H1 (cell line): ENCODE measurements around the gene MAN1C1. TPM values are rescaled to one million over a fixed set of nuclear protein-coding genes. Genes with fewer than 3 reads are reported as not detected.

Experiments used
- CTCF ChIA-PET: fragments of 300-600 bp; sonication (Branson Sonifier 250); formaldehyde crosslinking; loops from one replicate; lab custom pipeline; 2021; ENCODE audit not compliant: partially characterized antibody; lab: Charles Lee
- POLR2A ChIA-PET: fragments of 300-600 bp; sonication (Branson Sonifier 250); formaldehyde crosslinking; loops from one replicate; lab custom pipeline; 2021; ENCODE audit warnings: inconsistent platforms; ENCODE audit not compliant: partially characterized antibody; lab: Charles Lee
- DNase-seq, 2 experiments: peaks; one replicate each; pipeline versions ENCODE4 v3.0.0 to v3.0.0-alpha.2; 2010 to 2022; ENCODE audit warnings: low spot score in 2 of 2, low read depth in 1 of 2, mixed read lengths in 1 of 2
- FAIRE-seq: peaks from 2 replicates; lab custom pipeline; 2011; peaks lifted over from hg19 to GRCh38; lab: Jason Lieb, UNC
- H2AFZ ChIP-seq: 2 replicates; pipeline ENCODE4 v1.8.1; 2012; ENCODE audit warnings: low read length, inconsistent platforms
- H2AK5ac ChIP-seq: 2 replicates; pipeline ENCODE4 v1.6.1; 2013; ENCODE audit warnings: low read depth, low read length
- H2BK120ac ChIP-seq: replicated peaks from 2 replicates; pipeline ENCODE3; 2013; ENCODE audit warnings: low read depth, low read length, inconsistent platforms
- H2BK12ac ChIP-seq: 2 replicates; pipeline ENCODE4 v1.6.1; 2013; ENCODE audit warnings: low read depth, low read length
- H2BK15ac ChIP-seq: 2 replicates; pipeline ENCODE4 v1.6.1; 2013; ENCODE audit warnings: low read length
- H2BK20ac ChIP-seq: 2 replicates; pipeline ENCODE4 v1.6.1; 2013; ENCODE audit warnings: low read length
- H2BK5ac ChIP-seq: 2 replicates; pipeline ENCODE4 v1.6.1; 2013; ENCODE audit warnings: low read depth, low read length
- H3K14ac ChIP-seq: 2 replicates; pipeline ENCODE4 v1.6.1; 2013; ENCODE audit warnings: inconsistent platforms; ENCODE audit not compliant: insufficient read length
- H3K18ac ChIP-seq: 2 replicates; pipeline ENCODE4 v1.6.1; 2013; ENCODE audit warnings: low read length; ENCODE audit errors: extremely low read depth
- H3K23ac ChIP-seq: 2 replicates; pipeline ENCODE4 v1.6.1; 2013; ENCODE audit warnings: inconsistent platforms; ENCODE audit not compliant: insufficient read length
- H3K23me2 ChIP-seq: 2 replicates; pipeline ENCODE4 v1.6.1; 2013; ENCODE audit warnings: low read depth, low read length
- H3K27ac ChIP-seq: 2 replicates; pipeline ENCODE4 v1.6.1; 2011; ENCODE audit warnings: low read depth, low read length, inconsistent platforms
- H3K27me3 ChIP-seq, 4 experiments: replicated peaks in 1 of 4; 1 replicate in 1 of 4; 2 replicates in 3 of 4; pipeline versions ENCODE4 v1.6.1 to v1.8.1; 2011 to 2013; ENCODE audit warnings: low read length in 3 of 4, mild to moderate bottlenecking in 3 of 4, inconsistent platforms in 2 of 4, mixed read lengths in 2 of 4, moderate library complexity in 1 of 4; ENCODE audit not compliant: control insufficient read depth in 3 of 4, insufficient read depth in 3 of 4; ENCODE audit errors: extremely low read depth in 1 of 4
- H3K36me3 ChIP-seq, 4 experiments: 2 replicates each; pipeline versions ENCODE4 v1.6.1 to v1.8.1; 2011 to 2013; ENCODE audit warnings: mild to moderate bottlenecking in 4 of 4, low read length in 3 of 4, moderate library complexity in 2 of 4, control low read depth in 1 of 4, inconsistent platforms in 1 of 4; ENCODE audit not compliant: insufficient read depth in 4 of 4, control insufficient read depth in 2 of 4
- H3K4ac ChIP-seq: replicated peaks from 2 replicates; pipeline ENCODE3; 2013; ENCODE audit warnings: low read length, low read depth, mixed read lengths, inconsistent platforms; ENCODE audit not compliant: insufficient read length
- H3K4me1 ChIP-seq, 4 experiments: replicated peaks in 1 of 4; 1 replicate in 1 of 4; 2 replicates in 3 of 4; pipeline versions ENCODE4 v1.6.1 to v1.8.1; 2011 to 2013; ENCODE audit warnings: low read length in 3 of 4, inconsistent platforms in 2 of 4, mixed read lengths in 1 of 4; ENCODE audit not compliant: insufficient read depth in 4 of 4, control insufficient read depth in 3 of 4
- H3K4me2 ChIP-seq, 2 experiments: 2 replicates each; pipeline versions ENCODE4 v1.6.1 to v1.8.1; 2011 to 2013; ENCODE audit warnings: low read depth in 2 of 2, low read length in 2 of 2, control low read depth in 1 of 2, inconsistent platforms in 1 of 2, mild to moderate bottlenecking in 1 of 2; ENCODE audit not compliant: insufficient read depth in 1 of 2
- H3K4me3 ChIP-seq, 4 experiments: fragments of 200-600, 300-600 bp in 1 of 4; sonication (generic), shearing (Covaris generic), sonication (Bioruptor Twin) in 1 of 4; 2 replicates each; pipeline versions ENCODE4 v1.5.1 to v1.8.1; 2011 to 2016; ENCODE audit warnings: low read length in 4 of 4, low read depth in 3 of 4, control low read depth in 2 of 4, inconsistent platforms in 2 of 4, mild to moderate bottlenecking in 2 of 4, mixed read lengths in 1 of 4, moderate library complexity in 1 of 4; ENCODE audit not compliant: insufficient read depth in 2 of 4; ENCODE audit errors: extremely low read depth in 1 of 4
- H3K56ac ChIP-seq: replicated peaks from 2 replicates; pipeline ENCODE3; 2013; ENCODE audit warnings: low read depth, mild to moderate bottlenecking, mixed read lengths, low read length, inconsistent platforms; ENCODE audit not compliant: insufficient read length
- H3K79me1 ChIP-seq: 2 replicates; pipeline ENCODE4 v1.6.1; 2013; ENCODE audit warnings: low read depth, low read length, control low read depth
- H3K79me2 ChIP-seq, 2 experiments: 2 replicates each; pipeline versions ENCODE4 v1.6.1 to v1.8.1; 2012 to 2013; ENCODE audit warnings: low read length in 2 of 2, mild to moderate bottlenecking in 2 of 2, inconsistent platforms in 1 of 2; ENCODE audit not compliant: insufficient read depth in 2 of 2, control insufficient read depth in 1 of 2
- H3K9ac ChIP-seq, 4 experiments: replicated peaks in 1 of 4; 1 replicate in 1 of 4; 2 replicates in 3 of 4; pipeline versions ENCODE4 v1.6.1 to v1.8.1; 2011 to 2013; ENCODE audit warnings: low read depth in 3 of 4, low read length in 3 of 4, control low read depth in 2 of 4, mild to moderate bottlenecking in 2 of 4, moderate library complexity in 2 of 4, inconsistent platforms in 1 of 4; ENCODE audit errors: extremely low read depth in 1 of 4
- H3K9me3 ChIP-seq, 2 experiments: 2 replicates each; pipeline versions ENCODE4 v1.6.1 to v1.8.1; 2012 to 2013; ENCODE audit warnings: mild to moderate bottlenecking in 2 of 2, moderate library complexity in 2 of 2, control low read depth in 1 of 2, inconsistent platforms in 1 of 2, low read depth in 1 of 2, low read length in 1 of 2, mixed read lengths in 1 of 2; ENCODE audit not compliant: insufficient read depth in 2 of 2
- H4K20me1 ChIP-seq, 2 experiments: replicated peaks in 1 of 2; 2 replicates each; pipeline versions ENCODE3 to v1.8.1; 2011 to 2013; ENCODE audit warnings: inconsistent platforms in 2 of 2, low read length in 2 of 2, mild to moderate bottlenecking in 1 of 2; ENCODE audit not compliant: insufficient read depth in 2 of 2, control insufficient read depth in 1 of 2
- H4K5ac ChIP-seq: 2 replicates; pipeline ENCODE4 v1.6.1; 2013; ENCODE audit warnings: low read length, low read depth, mixed read lengths, inconsistent platforms; ENCODE audit not compliant: insufficient read length
- H4K8ac ChIP-seq: 2 replicates; pipeline ENCODE4 v1.8.0; 2013; ENCODE audit warnings: mild to moderate bottlenecking, moderate library complexity, low read length, inconsistent platforms; ENCODE audit not compliant: insufficient read depth; ENCODE audit errors: extremely low read depth
- H4K91ac ChIP-seq: replicated peaks from 2 replicates; pipeline ENCODE3; 2013; ENCODE audit warnings: low read length, mixed read lengths, inconsistent platforms; ENCODE audit not compliant: insufficient read length
- E2F6 ChIP-seq: IDR thresholded peaks from 2 replicates; pipeline ENCODE4 v1.6.1; 2012; ENCODE audit warnings: inconsistent platforms
- GABPA ChIP-seq: IDR thresholded peaks from 2 replicates; pipeline ENCODE4 v1.6.1; 2011; ENCODE audit warnings: mild to moderate bottlenecking, low read length, moderate library complexity, borderline replicate concordance; ENCODE audit not compliant: insufficient read depth
- HDAC2 ChIP-seq, 2 experiments: fragments of 300-600 bp in 1 of 2; sonication (generic) in 1 of 2; IDR thresholded peaks; 2 replicates each; pipeline ENCODE4 v1.6.1; 2011 to 2012; ENCODE audit warnings: low read depth in 2 of 2, low read length in 2 of 2, mild to moderate bottlenecking in 2 of 2, moderate library complexity in 2 of 2, borderline replicate concordance in 1 of 2, inconsistent platforms in 1 of 2
- MAFK ChIP-seq: IDR thresholded peaks from 2 replicates; pipeline ENCODE4 v1.6.1; 2012; ENCODE audit warnings: low read depth, mild to moderate bottlenecking, improper control_type of control experiment, low read length
- MAX ChIP-seq: IDR thresholded peaks from 2 replicates; pipeline ENCODE4 v1.6.1; 2012; ENCODE audit warnings: inconsistent platforms
- SAP30 ChIP-seq: fragments of 300-600 bp; sonication (generic); IDR thresholded peaks from 2 replicates; pipeline ENCODE4 v1.7.1; 2012; ENCODE audit warnings: low read length, moderate library complexity, mild to moderate bottlenecking, inconsistent platforms; ENCODE audit not compliant: insufficient read depth, insufficient replicate concordance
- SIRT6 ChIP-seq: IDR thresholded peaks from one replicate; pipeline ENCODE4 v1.7.1; 2012; ENCODE audit warnings: low read length, inconsistent platforms
- WGBS, 2 experiments: shearing (Covaris generic) in 1 of 2; methylation state at CpG; one replicate each; pipeline versions ENCODE4 v1.1.6 to v1.1.7; 2013 to 2015; ENCODE audit warnings: low lambda C conversion rate in 2 of 2, mixed read lengths in 2 of 2, inconsistent platforms in 1 of 2, low coverage in 1 of 2, missing lambda C conversion rate in 1 of 2; ENCODE audit not compliant: insufficient replicate concordance in 2 of 2, insufficient coverage in 1 of 2, insufficient read length in 1 of 2; ENCODE audit errors: extremely low coverage in 1 of 2, missing lambda C conversion rate in 1 of 2; 5-methylcytosine and 5-hydroxymethylcytosine counted together
- polyA plus RNA-seq, 7 experiments: library from polyadenylated mRNA; depleted of rRNA in 3 of 7; stranded (reverse) in 5 of 7; unstranded in 2 of 7; fragments of >200 nt in 5 of 7; fragments of 200-250 nt in 2 of 7; gene quantifications; 1 replicate in 5 of 7; 2 replicates in 1 of 7; 4 replicates in 1 of 7; pipeline versions ENCODE4 v1.2.1 to v1.2.3, GENCODE V29; 2011 to 2013; ENCODE audit warnings: missing spikeins in 2 of 7, mixed read lengths in 2 of 7
- total RNA-seq: library from RNA; stranded (reverse); fragmentation: NEBNext Ultra II Directional; extraction: Animal tissue kit (Norgen Biotek cat#: 25700); gene quantifications from 2 replicates; pipeline ENCODE4 v1.2.1, GENCODE V29; 2021

Gene MAN1C1
- total and polyA plus RNA-seq, 2 of the 8 experiments (the other 6 are each of a cell fraction or from before 2014, with no cell fraction given): 7.8 to 15.2 TPM

- ChIA-PET CTCF (interaction anchor here (0.8 to 1.1 kb wide), 2 partner anchors 12 to 440 kb away, joined by 4 read pairs; no protein-coding TSS in a partner anchor), POLR2A (interaction anchor here (0.8 to 1.1 kb wide), 3 partner anchors 8 to 223 kb away, joined by 3 read pairs; partner anchors contain the start of gene SELENON)
- WGBS, 2 experiments: 85% methylated on average over 15 of the region's 21 CpGs; no CpG with 5 or more reads in 1 of the 2 experiments
- no peaks in the 10 kb centered on the region for H3K36me3 ChIP-seq
- peak overlapping the region; percentile 73 for H4K91ac ChIP-seq
- no peak overlapping the region for H3K4me3 ChIP-seq
- peak overlapping the region; percentile 58 for H2BK120ac ChIP-seq
- no peak overlapping the region for H2BK20ac ChIP-seq
- no peak overlapping the region for H3K9ac ChIP-seq
- peak overlapping the region; percentile 57; the same call in 1 of the 2 replicates for H2AK5ac ChIP-seq
- no peaks in the 10 kb centered on the region for H3K23me2 ChIP-seq
- H3K9me3 ChIP-seq: no peaks in the 10 kb centered on the region
- no peak overlapping the region for H3K23ac ChIP-seq
- H3K18ac ChIP-seq: peak overlapping the region; percentile 78; the same call in 1 of the 2 replicates
- H3K56ac ChIP-seq: no peak overlapping the region
- peak overlapping the region; percentile 57; the same call in 1 of the 2 replicates for H4K8ac ChIP-seq
- H4K5ac ChIP-seq: no peak overlapping the region
- peaks cover 0 to 4% of the 10 kb centered on the region in 2 experiments for H4K20me1 ChIP-seq
- H3K14ac ChIP-seq: no peak overlapping the region
- peak overlapping the region; percentile 88; the same call in 1 of the 2 replicates for H2BK15ac ChIP-seq
- no peaks in the 10 kb centered on the region; a peak in 2 of 7 replicates for H3K27me3 ChIP-seq
- H2BK12ac ChIP-seq: peak overlapping the region; percentile 71; the same call in 1 of the 2 replicates
- peaks cover 0 to 24% (median 17%) of the 10 kb centered on the region in 4 experiments; a peak in 6 of 7 replicates for H3K4me1 ChIP-seq
- DNase-seq: no peak
- no peak overlapping the region for H3K4me2 ChIP-seq
- no peak overlapping the region for H2AFZ ChIP-seq
- no peak overlapping the region for H3K27ac ChIP-seq
- H3K79me2 ChIP-seq: no peaks in the 10 kb centered on the region
- peak overlapping the region; percentile 15 for H3K4ac ChIP-seq
- peak overlapping the region; percentile 44; the same call in 1 of the 2 replicates for H2BK5ac ChIP-seq
- H3K79me1 ChIP-seq: no peaks in the 10 kb centered on the region
- no peak for FAIRE-seq
- TF ChIP-seq HDAC2 (IDR thresholded peaks at IDR 0.05; ENCODE audit: borderline replicate concordance in 1 of 2, low read depth in 2 of 2, low read length in 2 of 2): no peak
- TF ChIP-seq GABPA: no peak
- TF ChIP-seq E2F6: peak; percentile 76
- no peak for TF ChIP-seq MAFK
- TF ChIP-seq MAX: peak; percentile 84
- no peak for TF ChIP-seq SAP30
- TF ChIP-seq SIRT6: no peak
Measured at GRCh38 chr1:25577134-25577920, 39.3 kb upstream of the MAN1C1 start.
